Common myeloid progenitor, CD34-positive (primary cell): ENCODE measurements around the gene TMEM132D.

ENCODE experiments used
- CTCF ChIA-PET: fragments of 350-600 bp; sonication (Branson Sonifier 250); formaldehyde crosslinking; loops from one replicate; lab custom pipeline; 2021; ENCODE audit warnings: antibody characterized with exemption; lab: Charles Lee
- POLR2A ChIA-PET: fragments of 350-600 bp; sonication (Branson Sonifier 250); formaldehyde crosslinking; loops from one replicate; lab custom pipeline; 2021; ENCODE audit warnings: antibody characterized with exemption; lab: Charles Lee
- DNase-seq, 3 donors: peaks; one replicate each; pipeline versions ENCODE4 v3.0.0 to v3.0.0-alpha.2; 2013
- H3K27ac ChIP-seq, 2 experiments: 1 replicate in 1 of 2; 2 replicates in 1 of 2; pipeline ENCODE4 v1.7.0; 2013; ENCODE audit warnings: inconsistent platforms in 2 of 2, low read length in 2 of 2, mild to moderate bottlenecking in 2 of 2, low read depth in 1 of 2, moderate library complexity in 1 of 2; ENCODE audit not compliant: severe bottlenecking in 2 of 2, insufficient read depth in 1 of 2, poor library complexity in 1 of 2
- H3K27me3 ChIP-seq, 5 experiments: replicated peaks in 2 of 5; 1 replicate in 3 of 5; 2 replicates in 2 of 5; pipeline versions ENCODE4 v1.6.1 to v1.7.0; 2013; ENCODE audit warnings: low read length in 4 of 5, mild to moderate bottlenecking in 2 of 5, moderate library complexity in 2 of 5, inconsistent platforms in 1 of 5; ENCODE audit not compliant: insufficient read depth in 5 of 5, control insufficient read depth in 4 of 5
- H3K36me3 ChIP-seq, 4 experiments: 1 replicate in 2 of 4; 2 replicates in 2 of 4; pipeline versions ENCODE4 v1.6.1 to v1.7.0; 2013; ENCODE audit warnings: low read length in 3 of 4, control low read depth in 1 of 4, mild to moderate bottlenecking in 1 of 4; ENCODE audit not compliant: control insufficient read depth in 4 of 4, insufficient read depth in 4 of 4
- H3K4me1 ChIP-seq, 4 experiments: 1 replicate in 3 of 4; 2 replicates in 1 of 4; pipeline versions ENCODE4 v1.6.1 to v1.7.1; 2013; ENCODE audit warnings: low read length in 3 of 4, mild to moderate bottlenecking in 3 of 4, control low read depth in 1 of 4, inconsistent platforms in 1 of 4, moderate library complexity in 1 of 4; ENCODE audit not compliant: control insufficient read depth in 4 of 4, insufficient read depth in 4 of 4; ENCODE audit errors: control extremely low read depth in 1 of 4
- H3K4me3 ChIP-seq, 7 experiments: 1 replicate in 4 of 7; 2 replicates in 3 of 7; pipeline versions ENCODE4 v1.5.1 to v1.7.0; 2013; ENCODE audit warnings: mild to moderate bottlenecking in 7 of 7, low read length in 6 of 7, moderate library complexity in 6 of 7, inconsistent platforms in 2 of 7, low read depth in 2 of 7, control low read depth in 1 of 7; ENCODE audit not compliant: insufficient read depth in 4 of 7, control insufficient read depth in 1 of 7; ENCODE audit errors: extremely low read depth in 1 of 7
- H3K9me3 ChIP-seq, 5 experiments: 1 replicate in 4 of 5; 2 replicates in 1 of 5; pipeline versions ENCODE4 v1.6.1 to v1.7.1; 2013; ENCODE audit warnings: low read length in 4 of 5, mild to moderate bottlenecking in 2 of 5, inconsistent platforms in 1 of 5, low read depth in 1 of 5, moderate library complexity in 1 of 5; ENCODE audit not compliant: control insufficient read depth in 4 of 5, insufficient read depth in 2 of 5; ENCODE audit errors: control extremely low read depth in 1 of 5
- whole genome bisulfite sequencing: methylation state at CpG from one replicate; pipeline ENCODE4 v1.1.5; 2013; ENCODE audit not compliant: insufficient coverage; 5-methylcytosine and 5-hydroxymethylcytosine counted together

TMEM132D gene

GRCh38 chr12:129103231-129103630 is 800.6 kb downstream of the TMEM132D start:
- Histone ChIP-seq H3K9me3 (peaks cover 0 to 2% (median 0%) of the 10 kb centered on the region in 5 experiments), H3K36me3 (no peaks in the 10 kb centered on the region), H3K27me3 (no peaks in the 10 kb centered on the region), H3K4me1 (no peaks in the 10 kb centered on the region), H3K27ac (no peak overlapping the region), H3K4me3 (no peak overlapping the region)
- no peak for DNase-seq
- POLR2A ChIA-PET, result no interaction called here
- 74% methylated on average over 3 of the region's 4 CpGs for WGBS
- CTCF ChIA-PET, result no interaction called here

- no peaks in the 10 kb centered on the region for H3K36me3 ChIP-seq
- no peak for DNase-seq
- no peaks in the 10 kb centered on the region for H3K4me1 ChIP-seq
- POLR2A ChIA-PET, result no interaction called here
- H3K9me3 ChIP-seq, result peaks cover 0 to 2% (median 0%) of the 10 kb centered on the region in 5 experiments
- 85% methylated on average over 5 of the region's 7 CpGs for WGBS
- no peaks in the 10 kb centered on the region for H3K27me3 ChIP-seq
- CTCF ChIA-PET, result no interaction called here
- H3K4me3 ChIP-seq, result no peak overlapping the region
- no peak overlapping the region for H3K27ac ChIP-seq
Measured at GRCh38 chr12:129102233-129102632, 801.6 kb downstream of the TMEM132D start.

- Histone ChIP-seq H3K36me3 (no peaks in the 10 kb centered on the region), H3K27me3 (no peaks in the 10 kb centered on the region), H3K27ac (no peak overlapping the region), H3K9me3 (peaks cover 0 to 2% (median 0%) of the 10 kb centered on the region in 5 experiments), H3K4me1 (no peaks in the 10 kb centered on the region), H3K4me3 (no peak overlapping the region)
- DNase-seq, result no peak
- WGBS, result 60% methylated on average over 2 of the region's 5 CpGs
- ChIA-PET CTCF (interaction anchor here (0.6 kb wide), 1 partner anchor 58 kb away, joined by 3 read pairs; no protein-coding TSS in a partner anchor), POLR2A (no interaction called here)
Measured at GRCh38 chr12:129101816-129102215, 802.0 kb downstream of the TMEM132D start.

GRCh38 chr12:129101404-129101803 is 802.4 kb downstream of the TMEM132D start:
- DNase-seq, result no peak
- Histone ChIP-seq H3K4me3 (no peak overlapping the region), H3K27me3 (no peaks in the 10 kb centered on the region), H3K9me3 (no peaks in the 10 kb centered on the region), H3K27ac (no peak overlapping the region), H3K4me1 (no peaks in the 10 kb centered on the region), H3K36me3 (no peaks in the 10 kb centered on the region)
- CTCF ChIA-PET, result interaction anchor here (0.6 kb wide), 1 partner anchor 58 kb away, joined by 3 read pairs; no protein-coding TSS in a partner anchor
- no CpG with 5 or more reads among the region's 5 CpGs for WGBS
- POLR2A ChIA-PET, result no interaction called here

- no peak for DNase-seq
- WGBS, result no CpG with 5 or more reads among the region's 3 CpGs
- Histone ChIP-seq H3K36me3 (no peaks in the 10 kb centered on the region), H3K27me3 (no peaks in the 10 kb centered on the region), H3K4me1 (no peaks in the 10 kb centered on the region), H3K9me3 (no peaks in the 10 kb centered on the region), H3K4me3 (no peak overlapping the region), H3K27ac (no peak overlapping the region)
- ChIA-PET POLR2A (no interaction called here), CTCF (no interaction called here)
Measured at GRCh38 chr12:129097451-129097850, 806.4 kb downstream of the TMEM132D start.

GRCh38 chr12:129096968-129097367 is 806.9 kb downstream of the TMEM132D start:
- ChIA-PET POLR2A (no interaction called here), CTCF (no interaction called here)
- Histone ChIP-seq H3K4me3 (no peak overlapping the region), H3K9me3 (no peaks in the 10 kb centered on the region), H3K36me3 (no peaks in the 10 kb centered on the region), H3K27me3 (no peaks in the 10 kb centered on the region), H3K4me1 (no peaks in the 10 kb centered on the region), H3K27ac (no peak overlapping the region)
- DNase-seq, result no peak
- 98% methylated on average over 6 of the region's 7 CpGs for WGBS

- Histone ChIP-seq H3K36me3 (no peaks in the 10 kb centered on the region), H3K9me3 (no peaks in the 10 kb centered on the region), H3K4me1 (no peaks in the 10 kb centered on the region), H3K27me3 (no peaks in the 10 kb centered on the region), H3K4me3 (no peak overlapping the region), H3K27ac (no peak overlapping the region)
- WGBS, result 93% methylated on average over 7 of the region's 11 CpGs
- CTCF ChIA-PET, result no interaction called here
- no peak for DNase-seq
- POLR2A ChIA-PET, result no interaction called here
Measured at GRCh38 chr12:129096184-129096583, 807.6 kb downstream of the TMEM132D start.
